Left forelimb (tissue), 1 donor: ENCODE data around the gene FARS2.
"Not testable (repeated sequence)": the region's sequence is repeated elsewhere in the genome, so short reads cannot be mapped to it uniquely, and the experiment has no call there.

ENCODE experiments used
- DNase-seq: peaks from one replicate; pipeline ENCODE4 v3.0.0-alpha.2; 2018; ENCODE audit warnings: low spot score

FARS2 gene

GRCh38 chr6:5698318-5698717, 437.0 kb downstream of the FARS2 start:
- no peak for DNase-seq

GRCh38 chr6:5699064-5699463, 437.8 kb downstream of the FARS2 start:
- DNase-seq, result not testable (repeated sequence)

GRCh38 chr6:5701174-5701573, 439.9 kb downstream of the FARS2 start:
- peak; percentile 28 for DNase-seq

- DNase-seq, result no peak
Measured at GRCh38 chr6:5704708-5705107, 443.4 kb downstream of the FARS2 start.

- no peak for DNase-seq
Measured at GRCh38 chr6:5705252-5705651, 443.9 kb downstream of the FARS2 start.

- DNase-seq, result no peak
Measured at GRCh38 chr6:5706124-5707033, 445.1 kb downstream of the FARS2 start.

- no peak for DNase-seq
Measured at GRCh38 chr6:5707281-5708045, 446.1 kb downstream of the FARS2 start.

GRCh38 chr6:5710516-5710915, 449.2 kb downstream of the FARS2 start:
- no peak for DNase-seq

- no peak for DNase-seq
Measured at GRCh38 chr6:5710936-5711335, 449.6 kb downstream of the FARS2 start.

GRCh38 chr6:5712349-5713215, 451.3 kb downstream of the FARS2 start:
- DNase-seq, result no peak

- DNase-seq, result no peak
Measured at GRCh38 chr6:5713519-5713918, 452.2 kb downstream of the FARS2 start.

- DNase-seq, result no peak
Measured at GRCh38 chr6:5718231-5718947, 457.1 kb downstream of the FARS2 start.

- no peak for DNase-seq
Measured at GRCh38 chr6:5723841-5724691, 462.8 kb downstream of the FARS2 start.

GRCh38 chr6:5724911-5725310, 463.6 kb downstream of the FARS2 start:
- DNase-seq, result no peak

- DNase-seq, result no peak
Measured at GRCh38 chr6:5726976-5727718, 465.8 kb downstream of the FARS2 start.

GRCh38 chr6:5728351-5729079, 467.2 kb downstream of the FARS2 start:
- DNase-seq, result no peak

GRCh38 chr6:5729080-5729434, 467.7 kb downstream of the FARS2 start:
- DNase-seq, result no peak

GRCh38 chr6:5729813-5730517, 468.7 kb downstream of the FARS2 start:
- DNase-seq, result no peak
